ENCODE results near the gene IRAK2.
A peak's percentile ranks its signal among the peaks of the same experiment; 100 is the strongest.

Gene IRAK2

GRCh38 chr3:10223676-10224639, 59.2 kb downstream of the IRAK2 start:
- Histone ChIP-seq H3K4me3 (ENCODE audit: control insufficient read depth in 1 of 7, extremely low read depth in 1 of 7, insufficient read depth in 4 of 7, low read depth in 2 of 7, low read length in 6 of 7) (no peak overlapping the region), H3K9me3 (ENCODE audit: control extremely low read depth in 1 of 5, control insufficient read depth in 4 of 5, insufficient read depth in 2 of 5, low read depth in 1 of 5, low read length in 4 of 5) (no peaks in the 10 kb centered on the region), H3K27ac (ENCODE audit: insufficient read depth in 1 of 2, low read depth in 1 of 2, low read length in 2 of 2, poor library complexity in 1 of 2, severe bottlenecking in 2 of 2) (no peak overlapping the region), H3K36me3 (ENCODE audit: control insufficient read depth in 4 of 4, insufficient read depth in 4 of 4, low read length in 3 of 4) (peaks cover 0 to 9% (median 2%) of the 10 kb centered on the region in 4 experiments), H3K4me1 (ENCODE audit: control extremely low read depth in 1 of 4, control insufficient read depth in 4 of 4, insufficient read depth in 4 of 4, low read length in 3 of 4) (peaks cover 17 to 35% (median 30%) of the 10 kb centered on the region in 4 experiments), H3K27me3 (replicated peaks in 2 of 5; ENCODE audit: control insufficient read depth in 4 of 5, insufficient read depth in 5 of 5, low read length in 4 of 5) (no peaks in the 10 kb centered on the region)
- DNase-seq = peak in 2 of 3 donors; percentile 63 to 80
- ChIA-PET CTCF (interaction anchor here (0.6 to 5.9 kb wide), 12 partner anchors 10 to 76 kb away, joined by 3 to 87 read pairs (median 4); partner anchors contain the start of gene GHRL), POLR2A (interaction anchor here (0.5 to 1.6 kb wide), 5 partner anchors 12 to 69 kb away, joined by 3 to 16 read pairs (median 3); partner anchors contain the start of gene GHRL)
- WGBS (ENCODE audit: insufficient coverage) = 71% methylated on average over 4 of the region's 10 CpGs

GRCh38 chr3:10224794-10225665, 60.3 kb downstream of the IRAK2 start:
- Histone ChIP-seq H3K4me1 (ENCODE audit: control extremely low read depth in 1 of 4, control insufficient read depth in 4 of 4, insufficient read depth in 4 of 4, low read length in 3 of 4) (peaks cover 17 to 40% (median 34%) of the 10 kb centered on the region in 4 experiments), H3K27ac (ENCODE audit: insufficient read depth in 1 of 2, low read depth in 1 of 2, low read length in 2 of 2, poor library complexity in 1 of 2, severe bottlenecking in 2 of 2) (no peak overlapping the region), H3K27me3 (replicated peaks in 2 of 5; ENCODE audit: control insufficient read depth in 4 of 5, insufficient read depth in 5 of 5, low read length in 4 of 5) (no peaks in the 10 kb centered on the region), H3K36me3 (ENCODE audit: control insufficient read depth in 4 of 4, insufficient read depth in 4 of 4, low read length in 3 of 4) (peaks cover 0 to 6% (median 2%) of the 10 kb centered on the region in 4 experiments), H3K4me3 (ENCODE audit: control insufficient read depth in 1 of 7, extremely low read depth in 1 of 7, insufficient read depth in 4 of 7, low read depth in 2 of 7, low read length in 6 of 7) (no peak overlapping the region), H3K9me3 (ENCODE audit: control extremely low read depth in 1 of 5, control insufficient read depth in 4 of 5, insufficient read depth in 2 of 5, low read depth in 1 of 5, low read length in 4 of 5) (no peaks in the 10 kb centered on the region)
- ChIA-PET CTCF (interaction anchor here (1.2 to 5.9 kb wide), 6 partner anchors 11 to 76 kb away, joined by 3 to 87 read pairs (median 4); no protein-coding TSS in a partner anchor), POLR2A (no interaction called here)
- WGBS (ENCODE audit: insufficient coverage) = 62% methylated on average over 4 of the region's 4 CpGs
- peak; percentile 65 to 70 (median 68) for DNase-seq

GRCh38 chr3:10226293-10226692, 61.6 kb downstream of the IRAK2 start:
- H3K4me1 ChIP-seq (ENCODE audit: control extremely low read depth in 1 of 4, control insufficient read depth in 4 of 4, insufficient read depth in 4 of 4, low read length in 3 of 4) = peaks cover 17 to 40% (median 34%) of the 10 kb centered on the region in 4 experiments
- CTCF ChIA-PET = interaction anchor here (0.6 to 5.9 kb wide), 9 partner anchors 10 to 77 kb away, joined by 3 to 87 read pairs (median 4); no protein-coding TSS in a partner anchor
- no peak for DNase-seq

GRCh38 chr3:10228248-10228950, 63.7 kb downstream of the IRAK2 start:
- H3K4me1 ChIP-seq (ENCODE audit: control extremely low read depth in 1 of 4, control insufficient read depth in 4 of 4, insufficient read depth in 4 of 4, low read length in 3 of 4) = peaks cover 16 to 42% (median 32%) of the 10 kb centered on the region in 4 experiments
- 25% methylated on average over 2 of the region's 4 CpGs for WGBS (ENCODE audit: insufficient coverage)

More at GRCh38 chr3:10226293-10226692, 61.6 kb downstream of the IRAK2 start:
- 96% methylated on average over 8 of the region's 10 CpGs for WGBS (ENCODE audit: insufficient coverage)
- POLR2A ChIA-PET = no interaction called here
- peaks cover 0 to 6% (median 2%) of the 10 kb centered on the region in 4 experiments for H3K36me3 ChIP-seq (ENCODE audit: control insufficient read depth in 4 of 4, insufficient read depth in 4 of 4, low read length in 3 of 4)
- H3K9me3 ChIP-seq (ENCODE audit: control extremely low read depth in 1 of 5, control insufficient read depth in 4 of 5, insufficient read depth in 2 of 5, low read depth in 1 of 5, low read length in 4 of 5) = no peaks in the 10 kb centered on the region
- no peaks in the 10 kb centered on the region for H3K27me3 ChIP-seq (replicated peaks in 2 of 5; ENCODE audit: control insufficient read depth in 4 of 5, insufficient read depth in 5 of 5, low read length in 4 of 5)
- no peak overlapping the region for H3K4me3 ChIP-seq (ENCODE audit: control insufficient read depth in 1 of 7, extremely low read depth in 1 of 7, insufficient read depth in 4 of 7, low read depth in 2 of 7, low read length in 6 of 7)
- no peak overlapping the region for H3K27ac ChIP-seq (ENCODE audit: insufficient read depth in 1 of 2, low read depth in 1 of 2, low read length in 2 of 2, poor library complexity in 1 of 2, severe bottlenecking in 2 of 2)

GRCh38 chr3:10229576-10229975, 64.9 kb downstream of the IRAK2 start:
- Histone ChIP-seq H3K27me3 (replicated peaks in 2 of 5; ENCODE audit: control insufficient read depth in 4 of 5, insufficient read depth in 5 of 5, low read length in 4 of 5) (no peaks in the 10 kb centered on the region), H3K4me1 (ENCODE audit: control extremely low read depth in 1 of 4, control insufficient read depth in 4 of 4, insufficient read depth in 4 of 4, low read length in 3 of 4) (peaks cover 14 to 32% (median 25%) of the 10 kb centered on the region in 4 experiments), H3K36me3 (ENCODE audit: control insufficient read depth in 4 of 4, insufficient read depth in 4 of 4, low read length in 3 of 4) (peaks cover 0 to 3% (median 2%) of the 10 kb centered on the region in 4 experiments), H3K9me3 (ENCODE audit: control extremely low read depth in 1 of 5, control insufficient read depth in 4 of 5, insufficient read depth in 2 of 5, low read depth in 1 of 5, low read length in 4 of 5) (no peaks in the 10 kb centered on the region), H3K27ac (ENCODE audit: insufficient read depth in 1 of 2, low read depth in 1 of 2, low read length in 2 of 2, poor library complexity in 1 of 2, severe bottlenecking in 2 of 2) (no peak overlapping the region), H3K4me3 (ENCODE audit: control insufficient read depth in 1 of 7, extremely low read depth in 1 of 7, insufficient read depth in 4 of 7, low read depth in 2 of 7, low read length in 6 of 7) (no peak overlapping the region)
- POLR2A ChIA-PET = interaction anchor here (0.6 to 1.2 kb wide), 2 partner anchors 18 to 43 kb away, joined by 3 to 4 read pairs; no protein-coding TSS in a partner anchor
- CTCF ChIA-PET = interaction anchor here (1.4 to 2.3 kb wide), 3 partner anchors 14 to 63 kb away, joined by 3 to 6 read pairs (median 4); partner anchors contain the start of gene GHRL
- DNase-seq = no peak
- 98% methylated on average over 5 of the region's 7 CpGs for WGBS (ENCODE audit: insufficient coverage)

More at GRCh38 chr3:10228248-10228950, 63.7 kb downstream of the IRAK2 start:
- DNase-seq = peak; percentile 68 to 84 (median 79)
- Histone ChIP-seq H3K27me3 (replicated peaks in 2 of 5; ENCODE audit: control insufficient read depth in 4 of 5, insufficient read depth in 5 of 5, low read length in 4 of 5) (no peaks in the 10 kb centered on the region), H3K9me3 (ENCODE audit: control extremely low read depth in 1 of 5, control insufficient read depth in 4 of 5, insufficient read depth in 2 of 5, low read depth in 1 of 5, low read length in 4 of 5) (no peaks in the 10 kb centered on the region), H3K4me3 (ENCODE audit: control insufficient read depth in 1 of 7, extremely low read depth in 1 of 7, insufficient read depth in 4 of 7, low read depth in 2 of 7, low read length in 6 of 7) (peak overlapping the region in 3 of 7 experiments; percentile 15 to 30 (median 19)), H3K27ac (ENCODE audit: insufficient read depth in 1 of 2, low read depth in 1 of 2, low read length in 2 of 2, poor library complexity in 1 of 2, severe bottlenecking in 2 of 2) (peak overlapping the region in 1 of 2 experiments; percentile 34), H3K36me3 (ENCODE audit: control insufficient read depth in 4 of 4, insufficient read depth in 4 of 4, low read length in 3 of 4) (peaks cover 0 to 2% (median 0%) of the 10 kb centered on the region in 4 experiments)
- CTCF ChIA-PET = interaction anchor here (1.3 to 2.3 kb wide), 4 partner anchors 16 to 64 kb away, joined by 3 to 6 read pairs (median 4); partner anchors contain the start of gene GHRL
- POLR2A ChIA-PET = interaction anchor here (0.6 to 1.2 kb wide), 2 partner anchors 19 to 36 kb away, joined by 3 to 4 read pairs; no protein-coding TSS in a partner anchor

- WGBS (ENCODE audit: insufficient coverage) = 89% methylated on average over 2 of the region's 7 CpGs
- Histone ChIP-seq H3K27me3 (replicated peaks in 2 of 5; ENCODE audit: control insufficient read depth in 4 of 5, insufficient read depth in 5 of 5, low read length in 4 of 5) (no peaks in the 10 kb centered on the region), H3K9me3 (ENCODE audit: control extremely low read depth in 1 of 5, control insufficient read depth in 4 of 5, insufficient read depth in 2 of 5, low read depth in 1 of 5, low read length in 4 of 5) (no peaks in the 10 kb centered on the region), H3K36me3 (ENCODE audit: control insufficient read depth in 4 of 4, insufficient read depth in 4 of 4, low read length in 3 of 4) (peaks cover 0 to 7% (median 3%) of the 10 kb centered on the region in 4 experiments), H3K4me1 (ENCODE audit: control extremely low read depth in 1 of 4, control insufficient read depth in 4 of 4, insufficient read depth in 4 of 4, low read length in 3 of 4) (peaks cover 8 to 25% (median 17%) of the 10 kb centered on the region in 4 experiments), H3K4me3 (ENCODE audit: control insufficient read depth in 1 of 7, extremely low read depth in 1 of 7, insufficient read depth in 4 of 7, low read depth in 2 of 7, low read length in 6 of 7) (no peak overlapping the region), H3K27ac (ENCODE audit: insufficient read depth in 1 of 2, low read depth in 1 of 2, low read length in 2 of 2, poor library complexity in 1 of 2, severe bottlenecking in 2 of 2) (no peak overlapping the region)
- ChIA-PET POLR2A (interaction anchor here (0.6 kb wide), 1 partner anchor 67 kb away, joined by 3 read pairs; no protein-coding TSS in a partner anchor), CTCF (interaction anchor here (1.3 kb wide), 1 partner anchor 27 kb away, joined by 3 read pairs; no protein-coding TSS in a partner anchor)
- DNase-seq = no peak
These were observed 67.4 kb downstream of the IRAK2 start for GRCh38 chr3:10232137-10232536.

Measured in common myeloid progenitor, CD34-positive (primary cell).